HG02571 (cell line): ENCODE data around the gene WASF2.
"Not testable (repeated sequence)": the region's sequence is repeated elsewhere in the genome, so short reads cannot be mapped to it uniquely, and the experiment has no call there.

Experiments used
- ATAC-seq: cut with Tn5 transposase; IDR thresholded peaks from one replicate; pipeline ENCODE4 v1.9.1; 2021; ENCODE audit warnings: mild to moderate bottlenecking, moderate library complexity; ENCODE audit not compliant: unreplicated experiment

Gene WASF2, protein sequence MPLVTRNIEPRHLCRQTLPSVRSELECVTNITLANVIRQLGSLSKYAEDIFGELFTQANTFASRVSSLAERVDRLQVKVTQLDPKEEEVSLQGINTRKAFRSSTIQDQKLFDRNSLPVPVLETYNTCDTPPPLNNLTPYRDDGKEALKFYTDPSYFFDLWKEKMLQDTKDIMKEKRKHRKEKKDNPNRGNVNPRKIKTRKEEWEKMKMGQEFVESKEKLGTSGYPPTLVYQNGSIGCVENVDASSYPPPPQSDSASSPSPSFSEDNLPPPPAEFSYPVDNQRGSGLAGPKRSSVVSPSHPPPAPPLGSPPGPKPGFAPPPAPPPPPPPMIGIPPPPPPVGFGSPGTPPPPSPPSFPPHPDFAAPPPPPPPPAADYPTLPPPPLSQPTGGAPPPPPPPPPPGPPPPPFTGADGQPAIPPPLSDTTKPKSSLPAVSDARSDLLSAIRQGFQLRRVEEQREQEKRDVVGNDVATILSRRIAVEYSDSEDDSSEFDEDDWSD

GRCh38 chr1:27489973-27490741, at the start of gene WASF2:
Gene WASF2, minus strand, starts transcription at chr1:27490167. Its CDS starts 61,277 bp downstream, at chr1:27428890.
- ATAC-seq: peak; percentile 92

GRCh38 chr1:27538793-27539192, 48.8 kb upstream of the WASF2 start:
- no peak for ATAC-seq

DNA sequence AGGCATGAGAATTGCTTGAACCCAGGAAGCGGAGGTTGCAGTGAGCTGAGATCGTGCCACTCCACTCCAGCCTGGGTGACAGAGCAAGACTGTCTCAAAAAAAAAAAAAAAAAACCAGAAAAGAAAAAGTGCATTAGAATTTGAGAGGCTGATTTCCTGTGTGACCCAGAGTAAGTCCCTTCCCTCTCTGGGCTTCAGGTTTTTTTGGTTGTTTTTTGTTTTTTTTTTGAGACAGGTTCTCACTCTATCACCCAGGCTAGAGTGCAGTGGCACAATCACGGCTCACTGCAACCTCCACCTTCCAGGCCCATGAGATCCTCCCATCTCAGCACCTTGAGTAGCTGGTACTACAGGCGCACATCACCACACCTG, 48.3 kb upstream of the WASF2 start:
- ATAC-seq: not testable (repeated sequence)

GRCh38 chr1:27536767-27537166, 46.8 kb upstream of the WASF2 start:
- no peak for ATAC-seq

DNA sequence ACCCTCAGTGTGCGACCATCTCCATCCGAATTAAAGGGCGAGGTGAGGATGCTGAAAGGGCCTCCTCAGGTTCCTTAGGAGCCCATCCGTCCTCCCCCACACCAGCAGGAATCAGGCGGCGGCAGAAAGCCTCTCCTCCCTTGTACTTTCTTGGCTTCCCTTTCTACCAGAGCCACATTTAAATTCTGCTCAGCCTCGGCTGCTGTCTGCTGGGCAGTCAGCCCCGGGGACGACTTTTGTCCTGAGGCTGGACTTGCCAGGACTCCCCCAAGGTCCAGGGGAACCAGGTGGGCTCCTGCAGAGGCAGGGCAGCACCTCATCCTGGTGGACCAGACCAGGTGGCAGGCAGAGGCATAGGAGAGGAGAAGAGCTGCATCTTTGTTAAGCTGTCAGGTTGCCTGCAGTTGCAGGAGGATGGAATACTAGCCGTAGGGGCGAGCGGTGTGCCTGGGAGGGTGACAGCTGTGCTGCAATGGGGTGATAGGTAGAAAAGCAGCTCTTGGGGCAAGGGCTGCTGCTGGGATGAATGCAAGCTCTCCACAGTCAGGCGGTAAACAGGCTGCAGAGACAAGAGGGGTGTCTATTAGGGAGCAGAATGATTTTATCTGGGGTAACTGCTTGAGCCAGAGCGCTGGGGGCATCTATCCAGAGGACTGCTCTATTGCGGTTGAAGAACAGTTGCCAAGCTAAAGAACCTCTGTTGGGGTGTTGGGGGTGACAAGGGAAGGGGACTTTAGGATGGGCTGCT, 46.2 kb upstream of the WASF2 start:
- ATAC-seq: no peak

GRCh38 chr1:27535386-27535785, 45.4 kb upstream of the WASF2 start:
- no peak for ATAC-seq

DNA sequence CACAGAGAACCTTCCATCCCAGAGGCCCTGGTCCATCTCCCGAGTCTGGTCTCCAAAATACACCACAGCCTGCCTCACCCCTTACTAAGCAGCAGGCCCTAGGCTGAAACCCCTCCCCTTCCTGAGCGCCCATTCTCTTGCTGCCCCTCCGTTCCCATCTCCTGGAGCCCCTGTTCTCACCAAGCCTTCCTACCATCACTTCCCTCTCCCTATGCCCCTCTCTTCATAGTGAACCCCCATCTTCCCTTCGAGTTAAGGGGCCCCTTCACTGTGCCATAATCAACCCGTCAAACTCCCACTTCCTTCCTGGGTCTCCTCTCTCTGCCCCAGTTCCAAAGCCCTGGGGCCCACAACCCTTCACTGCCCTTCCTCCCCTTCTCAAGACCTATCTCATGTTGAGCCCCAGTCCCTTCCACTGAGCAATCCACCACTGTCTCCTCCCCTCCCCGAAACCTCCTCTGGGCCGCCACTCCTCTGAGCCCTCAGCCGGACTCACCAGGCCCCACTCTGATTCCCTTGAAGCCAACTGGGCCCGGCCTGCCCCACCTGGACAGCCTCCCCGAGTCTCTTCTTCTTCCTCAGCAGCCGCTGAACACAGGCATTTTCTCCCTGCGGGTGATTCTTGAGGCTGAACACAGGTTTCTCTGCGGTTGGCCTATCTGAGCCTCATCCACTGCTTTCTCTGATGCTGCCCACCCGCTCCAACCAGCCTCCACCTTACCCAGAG, 42.2 kb upstream of the WASF2 start:
- no peak for ATAC-seq

- ATAC-seq: no peak
These were observed 40.2 kb upstream of the WASF2 start for GRCh38 chr1:27530192-27530591.

GRCh38 chr1:27529704-27530018, 39.7 kb upstream of the WASF2 start:
- no peak for ATAC-seq

DNA sequence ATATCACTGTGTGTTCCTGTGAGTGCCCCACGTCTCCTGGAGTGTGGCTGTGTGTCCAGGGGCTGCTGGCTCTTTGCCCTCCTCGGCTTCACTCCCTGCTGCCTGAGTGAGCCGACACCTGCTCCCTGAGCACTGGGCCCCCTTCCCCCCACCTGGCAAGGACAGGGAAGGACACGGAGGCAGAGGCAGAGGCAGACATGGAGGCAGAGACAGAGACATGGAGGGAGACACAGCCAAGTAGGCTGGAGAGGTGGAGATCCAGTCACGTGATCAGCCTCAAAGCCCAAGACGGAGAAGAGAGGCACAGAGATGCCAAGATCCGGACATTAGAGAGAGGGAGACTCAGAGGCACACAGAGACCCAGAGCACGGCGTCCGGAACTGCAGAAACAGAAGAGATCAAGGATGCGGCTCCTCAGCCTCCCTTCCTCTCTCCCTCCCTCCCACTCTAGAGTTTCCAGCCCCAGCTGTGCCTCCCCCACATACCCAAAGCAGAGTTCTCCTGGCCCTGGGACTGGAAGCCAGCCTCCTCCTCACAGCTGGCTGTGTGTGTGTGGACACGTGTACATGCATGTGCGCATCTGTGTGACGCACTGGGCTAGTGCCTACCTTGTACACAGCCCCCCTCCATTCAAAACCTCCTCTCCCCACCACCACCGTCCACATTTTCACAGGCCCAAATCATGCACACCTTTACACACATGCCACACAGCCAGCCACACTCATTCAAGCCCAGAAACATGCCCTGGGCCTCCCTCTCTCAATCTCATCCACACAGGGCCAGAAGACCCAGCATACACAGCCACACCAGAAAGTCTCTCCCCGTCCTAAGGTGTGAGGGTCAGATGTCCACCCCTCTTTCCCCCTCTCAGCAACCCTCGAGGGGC, 39.1 kb upstream of the WASF2 start:
- ATAC-seq: no peak

DNA sequence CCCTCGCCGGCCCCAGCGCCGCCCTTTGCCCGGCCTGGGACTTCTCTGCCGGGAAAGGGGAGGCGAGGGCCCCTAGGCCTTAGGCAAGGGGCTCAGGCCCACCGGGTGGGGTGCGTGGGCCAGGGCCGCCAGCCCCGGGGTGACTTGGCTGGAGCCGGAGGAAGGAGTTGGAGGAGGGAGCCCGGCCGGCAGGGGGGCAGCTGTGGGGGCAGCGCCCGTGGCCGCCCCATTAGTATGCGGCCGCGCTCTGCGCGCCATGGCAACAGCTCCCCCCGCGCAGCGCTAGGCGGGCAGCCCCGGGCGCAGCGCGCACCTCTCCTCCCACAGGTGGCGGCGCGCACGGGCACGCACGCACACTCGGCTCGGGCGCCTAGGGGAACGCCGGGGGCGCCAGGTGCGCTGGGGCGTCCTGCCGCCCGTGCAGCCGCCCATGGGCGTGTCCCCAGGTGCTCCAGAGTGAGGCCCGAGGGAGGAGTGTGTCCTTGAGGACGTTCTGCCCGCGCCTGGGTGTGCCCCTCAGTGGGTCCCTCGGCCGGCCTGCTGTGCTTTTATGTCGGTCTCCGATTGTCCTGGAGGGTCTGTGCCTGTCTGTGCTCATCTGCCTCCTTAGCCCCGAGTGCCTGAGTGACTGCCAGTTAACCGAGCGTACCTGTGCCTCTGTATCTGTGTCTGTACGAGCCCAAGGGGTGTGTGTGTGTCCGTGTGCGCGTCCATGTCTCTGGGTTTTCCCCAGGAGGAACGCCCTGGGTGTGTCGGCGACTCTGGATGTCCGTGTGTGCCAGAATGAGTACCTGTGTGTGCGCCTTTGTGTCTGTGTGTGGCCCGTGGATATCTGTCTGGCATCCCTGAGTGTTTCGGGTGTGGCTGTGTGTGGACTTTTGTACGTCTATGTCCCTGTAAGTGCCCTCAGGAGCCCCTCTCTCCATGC, 38.2 kb upstream of the WASF2 start:
- no peak for ATAC-seq

GRCh38 chr1:27527223-27527889, 37.4 kb upstream of the WASF2 start:
- ATAC-seq: no peak

GRCh38 chr1:27526569-27527222, 36.7 kb upstream of the WASF2 start:
- no peak for ATAC-seq

- no peak for ATAC-seq
These were observed 35.6 kb upstream of the WASF2 start for GRCh38 chr1:27525296-27526272.

- ATAC-seq: no peak
These were observed 33.5 kb upstream of the WASF2 start for GRCh38 chr1:27523337-27524020.
